CD4-positive, alpha-beta T cell (primary cell): ENCODE results near the gene NTN4. TPM values are rescaled to one million over a fixed set of nuclear protein-coding genes. Genes with fewer than 3 reads are reported as not detected.

Source experiments
- ATAC-seq: fragments of 200-7000 bp; cut with Tn5 transposase; one replicate; pipeline ENCODE4 v1.10.0; 2022; ENCODE audit warnings: mild to moderate bottlenecking; ENCODE audit not compliant: poor library complexity
- CTCF ChIA-PET: fragments of 350-600 bp; sonication (Branson Sonifier 250); formaldehyde crosslinking; loops from one replicate; lab custom pipeline; 2021; ENCODE audit warnings: antibody characterized with exemption, inconsistent platforms; lab: Charles Lee
- POLR2A ChIA-PET: fragments of 350-600 bp; sonication (Branson Sonifier 250); formaldehyde crosslinking; loops from one replicate; lab custom pipeline; 2021; ENCODE audit warnings: antibody characterized with exemption, inconsistent platforms; lab: Charles Lee
- DNase-seq, 14 experiments: peaks; one replicate each; pipeline ENCODE4 v3.0.0-alpha.2; 2013 to 2020; ENCODE audit warnings: mixed read lengths in 2 of 14
- H3K27ac ChIP-seq, 2 donors: one replicate each; pipeline versions ENCODE4 v1.5.1 to v1.7.0; 2013; ENCODE audit warnings: low read length in 2 of 2, low read depth in 1 of 2, mild to moderate bottlenecking in 1 of 2
- H3K27me3 ChIP-seq, 2 experiments: 1 replicate in 1 of 2; 2 replicates in 1 of 2; pipeline versions ENCODE4 v1.6.1 to v1.7.0; 2013; ENCODE audit warnings: low read length in 2 of 2, control low read depth in 1 of 2, mild to moderate bottlenecking in 1 of 2, moderate library complexity in 1 of 2; ENCODE audit not compliant: insufficient read depth in 2 of 2, control insufficient read depth in 1 of 2
- H3K36me3 ChIP-seq: one replicate; pipeline ENCODE4 v1.6.1; 2013; ENCODE audit warnings: low read length, control low read depth; ENCODE audit not compliant: insufficient read depth
- H3K4me1 ChIP-seq: one replicate; pipeline ENCODE4 v1.6.1; 2013; ENCODE audit warnings: low read length, control low read depth; ENCODE audit not compliant: insufficient read depth
- H3K4me3 ChIP-seq: one replicate; pipeline ENCODE4 v1.5.1; 2013; ENCODE audit warnings: mild to moderate bottlenecking, low read length, moderate library complexity
- H3K9me3 ChIP-seq, 2 experiments: 1 replicate in 1 of 2; 2 replicates in 1 of 2; pipeline versions ENCODE4 v1.6.1 to v1.7.0; 2013; ENCODE audit warnings: low read length in 2 of 2, mild to moderate bottlenecking in 2 of 2, control low read depth in 1 of 2, moderate library complexity in 1 of 2; ENCODE audit not compliant: control insufficient read depth in 1 of 2, insufficient read depth in 1 of 2
- H3K27ac Mint-ChIP-seq: one replicate; pipeline ENCODE4 v1.8.0; 2020; ENCODE audit warnings: mixed read lengths
- H3K27me3 Mint-ChIP-seq: one replicate; pipeline ENCODE4 v1.8.0; 2021; ENCODE audit warnings: mixed read lengths
- H3K36me3 Mint-ChIP-seq: one replicate; pipeline ENCODE4 v1.8.0; 2021; ENCODE audit warnings: low read depth, mixed read lengths
- H3K4me1 Mint-ChIP-seq: one replicate; pipeline ENCODE4 v1.8.0; 2021; ENCODE audit warnings: low read depth, mixed read lengths
- H3K4me3 Mint-ChIP-seq: one replicate; pipeline ENCODE4 v1.8.0; 2020; ENCODE audit warnings: mild to moderate bottlenecking, mixed read lengths
- H3K9me3 Mint-ChIP-seq: one replicate; pipeline ENCODE4 v1.8.0; 2020; ENCODE audit warnings: mixed read lengths
- intact Hi-C, 2 experiments: fragments of 100-400 bp; cut with DNase I in 1 of 2; cut with micrococcal nuclease in 1 of 2; formaldehyde crosslinking; loops; one replicate each; pipeline versions ENCODE4 v1.15.1 to v1.9.0; 2023 to 2025; cut with DNase I, micrococcal nuclease
- total RNA-seq, 174 experiments: library from RNA in 2 of 174; stranded (reverse) in 2 of 174; gene quantifications; one replicate each; pipeline ENCODE4 v1.2.3 and lab custom pipeline; 2021 to 2026
- TF ChIP-seq, protein P1 (sequence below): fragments of 200-600 bp; IDR thresholded peaks from one replicate; pipeline ENCODE4 v1.8.0; 2022; ENCODE audit warnings: antibody characterized with exemption, mild to moderate bottlenecking

Gene NTN4
- total RNA-seq, 2 experiments from 2014 or later, result 0.47 to 0.71 TPM

DNA sequence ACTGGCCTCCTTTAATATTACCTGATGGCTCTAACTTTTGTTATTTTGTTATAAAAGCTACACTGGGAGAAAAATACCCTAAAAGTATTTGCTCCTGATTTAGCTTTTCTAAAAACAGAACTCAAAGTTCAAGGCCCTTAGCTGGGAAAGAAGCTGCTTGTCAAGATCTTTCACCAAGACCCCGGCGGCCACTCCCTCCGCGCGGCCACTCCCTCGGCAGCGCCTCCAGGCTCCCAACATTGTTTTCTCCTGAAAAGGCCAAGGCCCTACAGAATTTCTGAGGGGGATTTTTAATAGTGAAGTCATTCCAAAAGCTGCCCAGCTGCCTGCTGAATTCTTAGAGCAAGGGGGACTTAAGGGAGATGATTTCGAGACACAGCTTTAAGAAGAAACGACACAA lies 96.4 kb downstream of the NTN4 start:
- ChIA-PET CTCF (no interaction called here), POLR2A (no interaction called here)
- Mint-ChIP-seq H3K27me3 (peaks cover 8% of the 10 kb centered on the region), H3K27ac (no peak overlapping the region), H3K9me3 (no peaks in the 10 kb centered on the region), H3K36me3 (no peaks in the 10 kb centered on the region), H3K4me3 (no peak overlapping the region), H3K4me1 (no peaks in the 10 kb centered on the region)
- no peaks in the 10 kb centered on the region for H3K36me3 ChIP-seq
- no peak for ATAC-seq
- intact Hi-C loops, result no loop called here
- DNase-seq, result no peak
- no peaks in the 10 kb centered on the region for H3K27me3 ChIP-seq
- no peaks in the 10 kb centered on the region for H3K4me1 ChIP-seq
- TF ChIP-seq, protein P1, sequence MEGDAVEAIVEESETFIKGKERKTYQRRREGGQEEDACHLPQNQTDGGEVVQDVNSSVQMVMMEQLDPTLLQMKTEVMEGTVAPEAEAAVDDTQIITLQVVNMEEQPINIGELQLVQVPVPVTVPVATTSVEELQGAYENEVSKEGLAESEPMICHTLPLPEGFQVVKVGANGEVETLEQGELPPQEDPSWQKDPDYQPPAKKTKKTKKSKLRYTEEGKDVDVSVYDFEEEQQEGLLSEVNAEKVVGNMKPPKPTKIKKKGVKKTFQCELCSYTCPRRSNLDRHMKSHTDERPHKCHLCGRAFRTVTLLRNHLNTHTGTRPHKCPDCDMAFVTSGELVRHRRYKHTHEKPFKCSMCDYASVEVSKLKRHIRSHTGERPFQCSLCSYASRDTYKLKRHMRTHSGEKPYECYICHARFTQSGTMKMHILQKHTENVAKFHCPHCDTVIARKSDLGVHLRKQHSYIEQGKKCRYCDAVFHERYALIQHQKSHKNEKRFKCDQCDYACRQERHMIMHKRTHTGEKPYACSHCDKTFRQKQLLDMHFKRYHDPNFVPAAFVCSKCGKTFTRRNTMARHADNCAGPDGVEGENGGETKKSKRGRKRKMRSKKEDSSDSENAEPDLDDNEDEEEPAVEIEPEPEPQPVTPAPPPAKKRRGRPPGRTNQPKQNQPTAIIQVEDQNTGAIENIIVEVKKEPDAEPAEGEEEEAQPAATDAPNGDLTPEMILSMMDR, result no peak
- H3K27ac ChIP-seq, result no peak overlapping the region
- H3K4me3 ChIP-seq, result no peak overlapping the region
- H3K9me3 ChIP-seq, result no peaks in the 10 kb centered on the region

DNA sequence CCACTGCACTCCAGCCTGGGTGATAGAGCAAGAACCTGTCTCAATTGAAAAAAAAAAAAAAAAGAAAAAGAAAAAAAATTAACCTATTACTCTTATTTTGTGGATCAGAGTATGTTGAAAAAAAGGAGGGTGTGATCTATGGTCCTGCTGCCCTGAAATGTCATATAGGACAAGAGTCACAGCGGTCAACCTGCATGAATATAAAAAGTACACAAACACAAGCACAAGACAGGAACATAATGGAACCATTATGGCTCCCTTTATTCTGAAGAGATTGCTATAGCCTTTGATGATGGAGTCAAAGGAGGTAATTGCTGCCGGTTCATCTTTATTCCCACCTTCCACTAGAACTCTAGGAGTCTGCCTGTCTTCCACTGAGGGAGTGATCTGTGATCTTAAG lies 96.9 kb downstream of the NTN4 start:
- no peak overlapping the region for H3K27ac ChIP-seq
- no peaks in the 10 kb centered on the region for H3K36me3 ChIP-seq
- H3K27me3 ChIP-seq, result no peaks in the 10 kb centered on the region
- ATAC-seq (no peak), DNase-seq (no peak)
- TF ChIP-seq, protein P1, result no peak
- Mint-ChIP-seq H3K36me3 (no peaks in the 10 kb centered on the region), H3K27me3 (peaks cover 8% of the 10 kb centered on the region), H3K4me1 (no peaks in the 10 kb centered on the region), H3K9me3 (no peaks in the 10 kb centered on the region), H3K27ac (no peak overlapping the region), H3K4me3 (no peak overlapping the region)
- intact Hi-C loops, result no loop called here
- ChIA-PET POLR2A (no interaction called here), CTCF (no interaction called here)
- H3K9me3 ChIP-seq, result no peaks in the 10 kb centered on the region
- H3K4me3 ChIP-seq, result no peak overlapping the region
- no peaks in the 10 kb centered on the region for H3K4me1 ChIP-seq

DNA sequence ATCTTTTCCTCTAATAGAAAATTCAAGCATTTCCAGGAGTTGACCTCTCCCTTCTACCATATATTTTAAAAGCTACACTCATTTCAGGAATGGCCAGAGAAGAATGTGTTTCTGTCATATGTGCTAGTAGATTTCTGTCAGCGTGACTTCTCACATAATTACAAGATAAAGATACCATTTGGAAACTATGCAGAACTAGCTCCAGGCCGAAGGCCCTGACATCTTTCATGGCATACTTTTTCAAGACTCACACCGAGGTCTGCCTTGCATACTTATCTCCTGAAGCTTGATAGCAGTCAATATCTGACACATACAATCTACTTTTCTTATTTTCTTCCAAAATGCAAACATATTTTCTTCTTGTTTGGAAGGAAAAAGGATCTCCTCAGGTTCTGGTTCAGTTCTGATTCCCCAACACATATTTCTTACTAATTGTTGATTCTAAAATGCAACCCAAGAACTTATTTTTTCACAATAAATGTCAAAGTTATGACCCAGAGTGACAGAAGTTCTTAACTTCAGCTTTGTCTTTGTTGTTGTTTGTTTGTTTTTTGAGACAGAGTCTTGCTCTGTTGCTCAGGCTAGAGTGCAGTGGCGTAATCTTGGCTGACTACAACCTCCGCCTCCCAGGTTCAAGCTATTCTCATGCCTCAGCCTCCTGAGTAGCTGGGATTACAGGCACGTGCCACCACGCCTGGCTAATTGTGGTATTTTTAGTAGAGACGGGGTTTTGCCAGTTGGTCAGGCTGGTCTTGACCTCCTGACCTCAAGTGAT lies 99.5 kb downstream of the NTN4 start:
- ChIA-PET CTCF (no interaction called here), POLR2A (no interaction called here)
- ATAC-seq, result no peak
- H3K36me3 Mint-ChIP-seq, result no peaks in the 10 kb centered on the region
- no peak for DNase-seq
- no peaks in the 10 kb centered on the region for H3K9me3 Mint-ChIP-seq
- peaks cover 8% of the 10 kb centered on the region for H3K27me3 Mint-ChIP-seq
- no peaks in the 10 kb centered on the region for H3K4me1 ChIP-seq
- no peak overlapping the region for H3K27ac Mint-ChIP-seq
- TF ChIP-seq, protein P1, result no peak
- H3K4me1 Mint-ChIP-seq, result no peaks in the 10 kb centered on the region
- intact Hi-C loops, result no loop called here
- no peaks in the 10 kb centered on the region for H3K9me3 ChIP-seq
- H3K27ac ChIP-seq, result no peak overlapping the region
- H3K27me3 ChIP-seq, result no peaks in the 10 kb centered on the region
- no peaks in the 10 kb centered on the region for H3K36me3 ChIP-seq
- H3K4me3 Mint-ChIP-seq, result no peak overlapping the region
- no peak overlapping the region for H3K4me3 ChIP-seq
